Natural killer cell (primary cell): Measurements from ENCODE around the gene IKZF2. TPM values are rescaled to one million over a fixed set of nuclear protein-coding genes. Genes with fewer than 3 reads are reported as not detected.

Source experiments
- ATAC-seq, 3 donors: fragments of 150-1000 bp in 2 of 3; fragments of 200-7000 bp in 1 of 3; cut with Tn5 transposase; 1 replicate in 1 of 3; 2 replicates in 2 of 3; pipeline ENCODE4 v1.10.0; 2021; ENCODE audit warnings: mild to moderate bottlenecking in 2 of 3, moderate library complexity in 2 of 3
- DNase-seq, 2 donors: peaks; one replicate each; pipeline versions ENCODE4 v3.0.0 to v3.0.0-alpha.2; 2013 to 2021; ENCODE audit warnings: mixed read lengths in 1 of 2
- H3K27ac ChIP-seq: one replicate; pipeline ENCODE4 v1.5.1; 2013; ENCODE audit warnings: mild to moderate bottlenecking, low read length
- H3K27me3 ChIP-seq: one replicate; pipeline ENCODE4 v1.6.1; 2013; ENCODE audit warnings: low read length; ENCODE audit not compliant: control insufficient read depth, insufficient read depth
- H3K36me3 ChIP-seq: one replicate; pipeline ENCODE4 v1.6.1; 2013; ENCODE audit warnings: low read length; ENCODE audit not compliant: control insufficient read depth, insufficient read depth
- H3K4me1 ChIP-seq: one replicate; pipeline ENCODE4 v1.6.1; 2013; ENCODE audit warnings: low read length; ENCODE audit not compliant: control insufficient read depth, insufficient read depth
- H3K4me3 ChIP-seq: one replicate; pipeline ENCODE4 v1.5.1; 2013; ENCODE audit warnings: low read length
- H3K9me3 ChIP-seq: one replicate; pipeline ENCODE4 v1.6.1; 2013; ENCODE audit warnings: low read length; ENCODE audit not compliant: control insufficient read depth, insufficient read depth
- H3K27ac Mint-ChIP-seq, 2 donors: one replicate each; pipeline ENCODE4 v1.8.0; 2022; ENCODE audit warnings: mild to moderate bottlenecking in 2 of 2, mixed read lengths in 2 of 2, moderate library complexity in 1 of 2
- H3K27me3 Mint-ChIP-seq, 2 donors: one replicate each; pipeline ENCODE4 v1.8.0; 2022; ENCODE audit warnings: low read depth in 2 of 2, mixed read lengths in 2 of 2
- H3K36me3 Mint-ChIP-seq: one replicate; pipeline ENCODE4 v1.8.0; 2022; ENCODE audit warnings: mixed read lengths
- H3K4me1 Mint-ChIP-seq, 2 donors: one replicate each; pipeline ENCODE4 v1.8.0; 2022; ENCODE audit warnings: mixed read lengths in 2 of 2
- H3K4me3 Mint-ChIP-seq: one replicate; pipeline ENCODE4 v1.8.0; 2022; ENCODE audit warnings: mild to moderate bottlenecking, moderate library complexity, mixed read lengths
- H3K9me3 Mint-ChIP-seq, 2 donors: one replicate each; pipeline ENCODE4 v1.8.0; 2022; ENCODE audit warnings: mixed read lengths in 2 of 2
- CTCF ChIP-seq: fragments of 200-600 bp; IDR thresholded peaks from one replicate; pipeline ENCODE4 v1.8.0; 2022; ENCODE audit warnings: antibody characterized with exemption
- WGBS: methylation state at CpG from one replicate; pipeline ENCODE4 v1.1.7; 2013; ENCODE audit warnings: missing lambda C conversion rate; ENCODE audit not compliant: insufficient coverage; 5-methylcytosine and 5-hydroxymethylcytosine counted together
- intact Hi-C: fragments of 100-400 bp; cut with micrococcal nuclease; formaldehyde crosslinking; loops from one replicate; pipeline ENCODE4 v1.14.2; 2022
- total RNA-seq, 4 donors: library from RNA; stranded (reverse); fragments of 120-200 nt in 1 of 4; gene quantifications; one replicate each; pipeline versions ENCODE4 v1.2.3 to v1.2.4, GENCODE V29; 2013 to 2022

IKZF2 gene
- total RNA-seq, 3 donors from 2014 or later (not counting 1 experiment from before 2014, with no cell fraction given) = 74.4 to 162 (median 133) TPM

GRCh38 chr2:212961255-212961654 lies 190.2 kb downstream of the IKZF2 start:
- no peak for TF ChIP-seq CTCF
- intact Hi-C loops = no loop called here
- Histone ChIP-seq H3K27me3 (no peaks in the 10 kb centered on the region), H3K9me3 (no peaks in the 10 kb centered on the region), H3K4me1 (peaks cover 21% of the 10 kb centered on the region), H3K36me3 (peaks cover 2% of the 10 kb centered on the region), H3K4me3 (no peak overlapping the region), H3K27ac (peak overlapping the region; percentile 16)
- peak overlapping the region; percentile 89 to 92 for H3K27ac Mint-ChIP-seq
- H3K27me3 Mint-ChIP-seq = no peaks in the 10 kb centered on the region
- peaks cover 63 to 64% of the 10 kb centered on the region in 2 donors for H3K4me1 Mint-ChIP-seq
- peaks cover 12% of the 10 kb centered on the region for H3K36me3 Mint-ChIP-seq
- H3K9me3 Mint-ChIP-seq = no peaks in the 10 kb centered on the region
- DNase-seq = no peak
- peak overlapping the region; percentile 89 for H3K4me3 Mint-ChIP-seq
- peak in 2 of 3 donors; percentile 66 to 71 for ATAC-seq
- no CpG with 5 or more reads among the region's 1 CpG for WGBS

DNA sequence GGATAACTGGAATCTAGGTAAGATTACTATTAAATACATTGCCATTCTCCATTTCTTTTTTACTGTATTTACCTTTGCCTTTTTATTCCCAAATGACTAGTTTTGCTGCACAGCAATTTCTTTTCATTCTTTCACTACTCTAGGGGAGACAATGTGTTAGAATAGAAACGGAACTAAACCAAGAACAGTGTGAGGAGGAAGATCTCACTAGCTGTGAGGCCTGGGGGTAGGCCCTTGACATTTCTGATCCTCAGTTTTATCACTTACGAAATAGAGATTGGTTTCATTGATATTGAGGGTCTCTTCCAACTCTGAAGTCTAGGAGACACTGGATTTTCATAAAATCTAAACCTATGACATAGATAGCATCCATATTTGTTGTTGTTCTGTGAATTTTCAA lies 191.1 kb downstream of the IKZF2 start:
- H3K4me3 ChIP-seq = no peak overlapping the region
- no CpG with 5 or more reads among the region's 2 CpGs for whole genome bisulfite sequencing
- Mint-ChIP-seq H3K27me3 (no peaks in the 10 kb centered on the region), H3K4me1 (peaks cover 64 to 73% of the 10 kb centered on the region in 2 donors), H3K4me3 (peak overlapping the region; percentile 89), H3K36me3 (peaks cover 12% of the 10 kb centered on the region), H3K27ac (peak overlapping the region; percentile 89 to 92), H3K9me3 (no peaks in the 10 kb centered on the region)
- peak overlapping the region; percentile 47 for H3K27ac ChIP-seq
- intact Hi-C loops = no loop called here
- peaks cover 21% of the 10 kb centered on the region for H3K4me1 ChIP-seq
- H3K9me3 ChIP-seq = no peaks in the 10 kb centered on the region
- no peaks in the 10 kb centered on the region for H3K27me3 ChIP-seq
- DNase-seq (no peak), ATAC-seq (peak; percentile 65 to 75 (median 70))
- no peak for TF ChIP-seq CTCF
- peaks cover 2% of the 10 kb centered on the region for H3K36me3 ChIP-seq

- WGBS = 80% methylated on average over 1 of the region's 1 CpG
- DNase-seq (no peak), ATAC-seq (no peak)
- peaks cover 64 to 73% of the 10 kb centered on the region in 2 donors for H3K4me1 Mint-ChIP-seq
- H3K27ac ChIP-seq = peak overlapping the region; percentile 70
- intact Hi-C loops = loop anchor here (2.0 to 5.0 kb wide), 3 partner anchors 143 to 193 kb away; partner anchors contain the start of gene IKZF2
- H3K4me1 ChIP-seq = peaks cover 21% of the 10 kb centered on the region
- peaks cover 7% of the 10 kb centered on the region for H3K36me3 Mint-ChIP-seq
- H3K4me3 Mint-ChIP-seq = peak overlapping the region; percentile 89
- no peak overlapping the region for H3K4me3 ChIP-seq
- H3K27me3 ChIP-seq = no peaks in the 10 kb centered on the region
- peak overlapping the region; percentile 89 to 92 for H3K27ac Mint-ChIP-seq
- peaks cover 2% of the 10 kb centered on the region for H3K36me3 ChIP-seq
- no peaks in the 10 kb centered on the region for H3K9me3 Mint-ChIP-seq
- no peaks in the 10 kb centered on the region for H3K9me3 ChIP-seq
- H3K27me3 Mint-ChIP-seq = no peaks in the 10 kb centered on the region
- TF ChIP-seq CTCF = no peak
Measured at GRCh38 chr2:212959471-212960117, 191.8 kb downstream of the IKZF2 start.
